ENCODE results near the gene SMCO4. TPM values are rescaled to one million over a fixed set of nuclear protein-coding genes. Genes with fewer than 3 reads are reported as not detected.

Gene SMCO4
- total and polyA plus RNA-seq, 7 donors = 2.4 to 112 (median 9.6) TPM

- WGBS, 2 donors = 87 to 88% methylated on average over 9 of the region's 9 CpGs
- Histone ChIP-seq H3K9me3 (no peaks in the 10 kb centered on the region), H3K36me3 (no peaks in the 10 kb centered on the region), H3K27ac (no peak overlapping the region), H3K4me3 (no peak overlapping the region), H3K27me3 (no peaks in the 10 kb centered on the region), H3K4me1 (peaks cover 0 to 23% (median 9%) of the 10 kb centered on the region in 4 donors)
- TF ChIP-seq POLR2A (IDR thresholded peaks at IDR 0.05) (no peak), EP300 (IDR thresholded peaks at IDR 0.05) (no peak), POLR2AphosphoS5 (IDR thresholded peaks at IDR 0.05) (no peak), CTCF (IDR thresholded peaks at IDR 0.05) (no peak)
- no peak for DNase-seq
- intact Hi-C loops (cut with DNase I) = no loop called here
These were observed 44.5 kb downstream of the SMCO4 start for GRCh38 chr11:93498641-93499040.

DNA sequence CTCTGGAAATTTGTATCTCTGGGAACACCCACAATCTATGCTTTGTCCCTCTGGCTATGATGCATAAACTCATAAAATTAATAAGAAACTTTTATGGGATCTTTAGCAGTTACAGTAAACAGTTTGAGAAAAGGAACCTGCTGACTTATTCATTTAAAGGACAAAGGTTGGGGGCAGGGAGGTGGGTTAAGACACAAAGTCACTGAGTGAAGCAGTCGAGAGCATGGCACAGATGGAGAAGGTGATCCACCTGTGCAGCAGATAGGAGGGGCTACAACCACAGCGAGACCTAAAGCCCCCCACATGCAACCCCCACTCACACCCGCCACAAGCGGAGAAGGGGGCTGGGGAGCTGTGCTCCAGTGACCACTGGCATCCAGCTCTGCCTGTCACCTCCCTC, 45.0 kb downstream of the SMCO4 start:
- Histone ChIP-seq H3K4me3 (no peak overlapping the region), H3K27me3 (no peaks in the 10 kb centered on the region), H3K9me3 (no peaks in the 10 kb centered on the region), H3K27ac (no peak overlapping the region), H3K36me3 (no peaks in the 10 kb centered on the region), H3K4me1 (peaks cover 0 to 23% (median 9%) of the 10 kb centered on the region in 4 donors)
- 81 to 83% methylated on average over 4 of the region's 4 CpGs for WGBS, 2 donors
- no peak for DNase-seq
- intact Hi-C loops (cut with DNase I) = no loop called here
- TF ChIP-seq EP300 (IDR thresholded peaks at IDR 0.05) = no peak
- TF ChIP-seq POLR2A (IDR thresholded peaks at IDR 0.05) = no peak
- peak in 1 of 4 donors; percentile 11 for TF ChIP-seq POLR2AphosphoS5 (IDR thresholded peaks at IDR 0.05)

- H3K36me3 ChIP-seq = no peaks in the 10 kb centered on the region
- WGBS, 2 donors = 85 to 94% methylated on average over 2 of the region's 2 CpGs
- no peak for DNase-seq
- no peak overlapping the region for H3K27ac ChIP-seq
- H3K4me3 ChIP-seq = no peak overlapping the region
- intact Hi-C loops (cut with DNase I) = no loop called here
- TF ChIP-seq CTCF (IDR thresholded peaks at IDR 0.05) (no peak), POLR2A (IDR thresholded peaks at IDR 0.05) (no peak), POLR2AphosphoS5 (IDR thresholded peaks at IDR 0.05) (no peak), EP300 (IDR thresholded peaks at IDR 0.05) (no peak)
- H3K4me1 ChIP-seq = peaks cover 0 to 23% (median 9%) of the 10 kb centered on the region in 4 donors
- no peaks in the 10 kb centered on the region for H3K27me3 ChIP-seq
- H3K9me3 ChIP-seq = no peaks in the 10 kb centered on the region
These were observed 45.6 kb downstream of the SMCO4 start for GRCh38 chr11:93497596-93497995.

DNA sequence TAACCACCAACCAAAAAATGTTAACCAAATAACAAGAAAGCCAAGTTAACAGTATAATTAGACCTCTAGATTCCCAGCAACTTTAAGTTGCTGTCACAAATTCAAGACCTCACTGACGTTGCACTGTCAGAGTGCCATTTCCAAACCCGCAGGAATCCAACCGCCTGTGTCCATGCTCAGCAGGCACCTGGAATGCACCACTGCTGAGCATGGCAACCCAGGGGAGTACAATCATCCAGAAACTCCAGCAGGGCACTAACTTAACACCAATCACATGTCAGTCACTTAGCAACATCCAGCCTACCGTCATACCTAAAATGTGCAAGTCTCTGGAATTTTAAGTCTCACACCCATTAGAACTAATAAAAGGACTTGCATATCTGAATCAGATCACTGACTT, 48.8 kb downstream of the SMCO4 start:
- H3K27me3 ChIP-seq = no peaks in the 10 kb centered on the region
- H3K9me3 ChIP-seq = no peaks in the 10 kb centered on the region
- no peak for TF ChIP-seq POLR2AphosphoS5 (IDR thresholded peaks at IDR 0.05)
- no peak for TF ChIP-seq EP300 (IDR thresholded peaks at IDR 0.05)
- no peak for TF ChIP-seq CTCF (IDR thresholded peaks at IDR 0.05)
- no peak for TF ChIP-seq POLR2A (IDR thresholded peaks at IDR 0.05)
- peaks cover 0 to 23% (median 9%) of the 10 kb centered on the region in 4 donors for H3K4me1 ChIP-seq
- H3K4me3 ChIP-seq = no peak overlapping the region
- intact Hi-C loops (cut with DNase I) = no loop called here
- no peaks in the 10 kb centered on the region for H3K36me3 ChIP-seq
- 92 to 96% methylated on average over 4 of the region's 4 CpGs for WGBS, 2 donors
- no peak overlapping the region for H3K27ac ChIP-seq
- no peak for DNase-seq

DNA sequence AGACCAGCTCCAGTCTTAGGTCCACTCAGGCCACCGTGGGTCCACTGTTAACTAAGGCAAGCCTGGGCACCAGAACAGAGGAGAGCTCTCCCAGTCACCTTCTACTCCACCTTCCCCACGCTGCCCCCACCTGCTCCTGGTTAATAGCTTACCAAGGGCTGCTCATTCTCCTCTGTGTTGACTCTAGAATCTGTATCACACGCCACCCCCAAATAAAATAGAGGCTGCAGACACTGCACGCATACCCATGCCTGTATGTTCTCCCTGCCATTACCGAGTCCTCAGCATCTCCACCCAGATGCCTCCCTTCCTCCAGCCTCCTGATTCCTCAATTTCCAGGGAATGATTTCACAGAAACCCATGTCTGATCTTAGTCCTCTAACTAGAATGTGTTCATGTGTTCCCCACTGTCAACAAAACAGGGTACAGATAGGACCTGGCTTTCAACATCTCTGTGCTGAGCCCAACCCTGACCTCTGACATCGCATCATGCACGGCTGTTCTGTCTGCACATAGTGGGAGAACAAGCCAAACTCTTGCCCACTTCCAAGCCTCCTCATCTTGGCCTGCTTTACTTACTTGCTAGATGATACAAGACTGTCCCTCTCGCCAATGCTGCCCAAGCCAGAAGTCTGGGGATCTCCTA, 49.8 kb downstream of the SMCO4 start:
- H3K4me3 ChIP-seq = no peak overlapping the region
- 46 to 78% methylated on average over 8 of the region's 8 CpGs for WGBS, 2 donors
- TF ChIP-seq POLR2AphosphoS5 (IDR thresholded peaks at IDR 0.05) (no peak), POLR2A (IDR thresholded peaks at IDR 0.05) (no peak), CTCF (IDR thresholded peaks at IDR 0.05) (no peak), EP300 (IDR thresholded peaks at IDR 0.05) (no peak)
- H3K27me3 ChIP-seq = no peaks in the 10 kb centered on the region
- no peak overlapping the region for H3K27ac ChIP-seq
- intact Hi-C loops (cut with DNase I) = no loop called here
- no peak for DNase-seq
- H3K9me3 ChIP-seq = no peaks in the 10 kb centered on the region
- H3K36me3 ChIP-seq = no peaks in the 10 kb centered on the region
- H3K4me1 ChIP-seq = peaks cover 0 to 13% (median 2%) of the 10 kb centered on the region in 4 donors

All from sigmoid colon (tissue), 7 donors.